GM19438 (cell line): ENCODE data around the gene FAF2.
"Not testable (repeated sequence)": the region's sequence is repeated elsewhere in the genome, so short reads cannot be mapped to it uniquely, and the experiment has no call there.

Experiments
- ATAC-seq: cut with Tn5 transposase; IDR thresholded peaks from one replicate; pipeline ENCODE4 v1.9.1; 2021; ENCODE audit warnings: low read depth; ENCODE audit not compliant: unreplicated experiment

Gene FAF2

GRCh38 chr5:176447978-176448608 lies at the start of gene FAF2:
Gene FAF2, plus strand, starts transcription at chr5:176448385. Its CDS starts 23 bp downstream, at chr5:176448408.
- peak; percentile 95 for ATAC-seq

GRCh38 chr5:176400382-176401156 lies 47.6 kb upstream of the FAF2 start:
- ATAC-seq: no peak

GRCh38 chr5:176401281-176402205 lies 46.6 kb upstream of the FAF2 start:
- no peak for ATAC-seq

GRCh38 chr5:176405656-176406435 lies 42.3 kb upstream of the FAF2 start:
- ATAC-seq: no peak

GRCh38 chr5:176406436-176407052 lies 41.6 kb upstream of the FAF2 start:
- no peak for ATAC-seq

- no peak for ATAC-seq
Measured at GRCh38 chr5:176407456-176408251, 40.5 kb upstream of the FAF2 start.

- ATAC-seq: not testable (repeated sequence)
Measured at GRCh38 chr5:176408252-176408573, 40.0 kb upstream of the FAF2 start.

GRCh38 chr5:176408590-176408989 lies 39.6 kb upstream of the FAF2 start:
- ATAC-seq: no peak

- ATAC-seq: no peak
Measured at GRCh38 chr5:176409765-176410164, 38.4 kb upstream of the FAF2 start.

GRCh38 chr5:176410486-176411180 lies 37.6 kb upstream of the FAF2 start:
- no peak for ATAC-seq

GRCh38 chr5:176412517-176413254 lies 35.5 kb upstream of the FAF2 start:
- ATAC-seq: no peak

- ATAC-seq: no peak
Measured at GRCh38 chr5:176413255-176413565, 35.0 kb upstream of the FAF2 start.

- no peak for ATAC-seq
Measured at GRCh38 chr5:176413709-176414191, 34.4 kb upstream of the FAF2 start.

GRCh38 chr5:176414704-176415103 lies 33.5 kb upstream of the FAF2 start:
- no peak for ATAC-seq

- no peak for ATAC-seq
Measured at GRCh38 chr5:176415240-176415951, 32.8 kb upstream of the FAF2 start.

- ATAC-seq: peak; percentile 82
Measured at GRCh38 chr5:176415952-176416924, 31.9 kb upstream of the FAF2 start, which contains the start of gene CLTB. Gene CLTB, minus strand, starts transcription at chr5:176416539. Its CDS starts 176 bp downstream, at chr5:176416363.
